Epithelial cell of proximal tubule (primary cell): ENCODE results near the gene TNIK. TPM values are rescaled to one million over a fixed set of nuclear protein-coding genes. Genes with fewer than 3 reads are reported as not detected.
A peak's percentile ranks its signal among the peaks of the same experiment; 100 is the strongest.

Source experiments
- DNase-seq: peaks from one replicate; pipeline ENCODE4 v3.0.0-alpha.2; 2011; ENCODE audit warnings: low read depth
- H3K4me3 ChIP-seq: 2 replicates; pipeline ENCODE4 v1.5.1; 2011; ENCODE audit warnings: low read depth, mild to moderate bottlenecking, low read length
- total RNA-seq: library from RNA; depleted of rRNA; stranded (reverse); fragments of >200 nt; gene quantifications from 2 replicates; pipeline ENCODE4 v1.2.3, GENCODE V29; 2015
- TF ChIP-seq, protein P1 (sequence below): conservative IDR thresholded peaks from 2 replicates; pipeline ENCODE4 v1.5.1; 2012; ENCODE audit warnings: low read depth, mild to moderate bottlenecking, low read length

The TNIK gene
- total RNA-seq, 1 donor from 2014 or later: 11.8 TPM

DNA sequence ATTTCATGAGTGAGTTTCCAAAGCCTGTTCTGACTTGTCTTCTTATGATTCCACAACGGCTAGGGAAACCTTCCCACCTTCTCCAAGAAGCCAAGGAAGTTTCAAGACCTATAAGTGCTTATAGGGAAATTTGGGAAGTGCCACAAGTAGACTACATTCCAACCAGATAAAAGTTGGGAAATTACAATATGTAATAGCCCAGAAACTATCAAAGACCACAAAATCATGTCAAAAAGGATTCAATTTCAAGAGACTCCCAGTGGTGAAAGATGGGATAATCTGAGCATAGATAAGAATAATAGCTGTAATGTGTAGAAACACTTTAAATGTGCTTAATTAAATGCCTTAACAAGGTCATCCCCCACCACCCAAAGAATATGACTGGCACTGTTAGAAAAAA lies 264.5 kb downstream of the TNIK start:
- no peak overlapping the region for H3K4me3 ChIP-seq
- DNase-seq: no peak
- TF ChIP-seq, protein P1, sequence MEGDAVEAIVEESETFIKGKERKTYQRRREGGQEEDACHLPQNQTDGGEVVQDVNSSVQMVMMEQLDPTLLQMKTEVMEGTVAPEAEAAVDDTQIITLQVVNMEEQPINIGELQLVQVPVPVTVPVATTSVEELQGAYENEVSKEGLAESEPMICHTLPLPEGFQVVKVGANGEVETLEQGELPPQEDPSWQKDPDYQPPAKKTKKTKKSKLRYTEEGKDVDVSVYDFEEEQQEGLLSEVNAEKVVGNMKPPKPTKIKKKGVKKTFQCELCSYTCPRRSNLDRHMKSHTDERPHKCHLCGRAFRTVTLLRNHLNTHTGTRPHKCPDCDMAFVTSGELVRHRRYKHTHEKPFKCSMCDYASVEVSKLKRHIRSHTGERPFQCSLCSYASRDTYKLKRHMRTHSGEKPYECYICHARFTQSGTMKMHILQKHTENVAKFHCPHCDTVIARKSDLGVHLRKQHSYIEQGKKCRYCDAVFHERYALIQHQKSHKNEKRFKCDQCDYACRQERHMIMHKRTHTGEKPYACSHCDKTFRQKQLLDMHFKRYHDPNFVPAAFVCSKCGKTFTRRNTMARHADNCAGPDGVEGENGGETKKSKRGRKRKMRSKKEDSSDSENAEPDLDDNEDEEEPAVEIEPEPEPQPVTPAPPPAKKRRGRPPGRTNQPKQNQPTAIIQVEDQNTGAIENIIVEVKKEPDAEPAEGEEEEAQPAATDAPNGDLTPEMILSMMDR: peak; percentile 23

GRCh38 chr3:171194965-171195364 lies 265.2 kb downstream of the TNIK start:
- DNase-seq: no peak

DNA sequence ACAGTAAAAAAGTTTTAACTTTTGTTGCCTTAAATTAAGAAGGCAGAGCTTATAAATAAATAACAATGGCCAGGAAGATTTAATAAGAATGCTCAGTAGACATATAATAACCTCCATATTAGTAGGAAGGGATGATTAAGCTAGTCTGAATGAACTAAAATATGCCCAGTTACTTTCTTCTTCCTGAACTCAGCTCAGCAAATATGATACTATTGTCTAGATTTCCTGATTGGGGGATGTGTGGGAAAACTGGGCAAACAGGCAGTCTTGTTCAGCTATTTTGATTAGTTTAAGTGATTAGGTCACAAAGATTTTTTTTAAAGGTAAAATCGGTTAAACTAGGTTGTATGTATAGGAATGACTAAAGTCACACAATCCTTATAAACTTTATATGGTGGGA lies 266.5 kb downstream of the TNIK start:
- no peak overlapping the region for H3K4me3 ChIP-seq
- TF ChIP-seq, protein P1: no peak
- no peak for DNase-seq

More at GRCh38 chr3:171194965-171195364, 265.2 kb downstream of the TNIK start:
- H3K4me3 ChIP-seq: no peak overlapping the region
- TF ChIP-seq, protein P1: no peak

DNA sequence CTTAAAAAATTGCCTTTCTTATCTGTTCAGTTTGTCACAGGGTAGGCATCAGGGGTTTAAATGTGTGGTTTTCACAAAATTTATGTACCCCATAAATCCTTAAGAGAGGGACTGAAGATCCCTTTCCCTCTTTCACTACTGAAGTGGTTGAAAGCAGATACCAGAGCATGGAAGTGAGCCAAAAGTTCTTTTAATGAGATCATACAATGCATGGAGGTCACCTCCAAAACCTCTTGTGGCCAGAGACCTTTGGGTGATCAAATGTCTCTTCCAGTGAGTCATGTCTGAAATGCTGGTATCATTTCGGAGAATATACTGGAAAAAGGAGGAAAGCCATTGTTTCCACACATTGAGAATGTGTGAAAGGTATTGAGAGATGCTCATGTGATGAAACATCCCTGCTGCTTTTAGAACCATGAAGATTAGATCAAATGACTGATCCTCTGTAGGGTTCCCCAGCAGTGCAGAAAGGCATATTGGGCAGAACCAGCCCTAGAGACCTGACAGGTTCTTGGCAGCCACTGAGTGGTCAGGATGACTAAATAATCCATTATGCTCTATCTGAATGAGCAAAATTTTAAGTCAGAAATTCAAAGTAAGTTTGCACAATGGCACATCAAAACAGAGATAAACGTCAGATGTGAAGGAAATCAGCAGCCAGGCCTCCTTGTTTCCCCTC lies 267.9 kb downstream of the TNIK start:
- no peak overlapping the region for H3K4me3 ChIP-seq
- DNase-seq: peak; percentile 98
- TF ChIP-seq, protein P1: no peak

DNA sequence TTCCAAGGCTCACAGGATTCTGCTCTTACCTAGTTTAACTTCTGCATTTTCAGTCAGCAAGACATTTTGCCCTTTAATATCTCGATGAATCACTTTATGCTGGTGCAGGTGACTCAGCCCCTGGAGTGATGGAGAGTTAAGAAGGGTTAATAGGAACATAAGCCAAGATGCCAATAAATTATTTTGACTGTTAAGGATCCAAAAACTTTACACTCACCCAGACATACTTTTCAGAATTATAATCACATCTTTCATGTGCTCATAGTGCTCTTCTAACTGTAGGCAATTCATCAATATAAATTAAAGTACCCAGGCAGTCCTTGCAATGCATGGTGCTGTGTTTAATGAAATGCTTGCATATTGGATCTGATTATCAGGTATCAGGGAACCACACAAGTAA lies 269.5 kb downstream of the TNIK start:
- no peak overlapping the region for H3K4me3 ChIP-seq
- TF ChIP-seq, protein P1: no peak
- no peak for DNase-seq

- DNase-seq: no peak
- TF ChIP-seq, protein P1: no peak
- H3K4me3 ChIP-seq: no peak overlapping the region
These were observed 270.7 kb downstream of the TNIK start for GRCh38 chr3:171189394-171190080.
